HCT116 (cell line): ENCODE measurements around the gene COL8A2.
"Not testable (repeated sequence)": the region's sequence is repeated elsewhere in the genome, so short reads cannot be mapped to it uniquely, and the experiment has no call there.

ENCODE experiments used
- POLR2AphosphoS5 ChIP-seq: IDR thresholded peaks from 2 replicates; pipeline ENCODE4 v1.6.1; 2011; ENCODE audit warnings: mild to moderate bottlenecking, low read depth, low read length, moderate library complexity
- SIN3A ChIP-seq: IDR thresholded peaks from 2 replicates; pipeline ENCODE4 v1.6.1; 2012; ENCODE audit warnings: low read depth
- TF ChIP-seq, protein P1 (sequence below), 3 experiments: fragments of 200-600 bp in 1 of 3; sonication (generic) in 1 of 3; IDR thresholded peaks in 2 of 3; conservative IDR thresholded peaks in 1 of 3; 2 replicates each; pipeline ENCODE4 v1.5.1; 2012 to 2017; ENCODE audit warnings: low read depth in 2 of 3, low read length in 2 of 3, antibody characterized with exemption in 1 of 3, borderline replicate concordance in 1 of 3, control low read depth in 1 of 3, mild to moderate bottlenecking in 1 of 3, mixed read lengths in 1 of 3, mixed run types in 1 of 3, moderate library complexity in 1 of 3; ENCODE audit not compliant: insufficient read depth in 1 of 3

DNA sequence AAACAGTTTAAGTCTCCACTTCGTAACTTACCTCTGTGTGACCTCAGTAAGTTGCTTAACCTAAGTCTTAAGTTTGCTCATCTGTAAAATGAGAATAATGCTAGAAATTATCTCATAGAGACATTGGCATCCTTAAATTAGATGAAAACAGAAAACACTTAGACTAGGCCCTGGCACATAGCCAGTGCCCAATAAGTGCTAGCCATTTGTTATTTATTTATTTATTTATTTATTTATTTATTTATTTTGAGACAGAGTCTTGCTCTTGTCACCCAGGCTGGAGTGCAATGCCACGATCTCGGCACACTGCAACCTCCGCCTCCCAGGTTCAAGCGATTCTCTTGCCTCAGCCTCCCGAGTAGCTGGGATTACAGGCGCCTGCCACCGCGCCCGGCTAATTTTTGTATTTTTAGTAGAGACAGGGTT is 33.8 kb upstream of the COL8A2 start:
- TF ChIP-seq SIN3A, POLR2AphosphoS5: not testable (repeated sequence)
- TF ChIP-seq, protein P1, sequence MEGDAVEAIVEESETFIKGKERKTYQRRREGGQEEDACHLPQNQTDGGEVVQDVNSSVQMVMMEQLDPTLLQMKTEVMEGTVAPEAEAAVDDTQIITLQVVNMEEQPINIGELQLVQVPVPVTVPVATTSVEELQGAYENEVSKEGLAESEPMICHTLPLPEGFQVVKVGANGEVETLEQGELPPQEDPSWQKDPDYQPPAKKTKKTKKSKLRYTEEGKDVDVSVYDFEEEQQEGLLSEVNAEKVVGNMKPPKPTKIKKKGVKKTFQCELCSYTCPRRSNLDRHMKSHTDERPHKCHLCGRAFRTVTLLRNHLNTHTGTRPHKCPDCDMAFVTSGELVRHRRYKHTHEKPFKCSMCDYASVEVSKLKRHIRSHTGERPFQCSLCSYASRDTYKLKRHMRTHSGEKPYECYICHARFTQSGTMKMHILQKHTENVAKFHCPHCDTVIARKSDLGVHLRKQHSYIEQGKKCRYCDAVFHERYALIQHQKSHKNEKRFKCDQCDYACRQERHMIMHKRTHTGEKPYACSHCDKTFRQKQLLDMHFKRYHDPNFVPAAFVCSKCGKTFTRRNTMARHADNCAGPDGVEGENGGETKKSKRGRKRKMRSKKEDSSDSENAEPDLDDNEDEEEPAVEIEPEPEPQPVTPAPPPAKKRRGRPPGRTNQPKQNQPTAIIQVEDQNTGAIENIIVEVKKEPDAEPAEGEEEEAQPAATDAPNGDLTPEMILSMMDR (IDR thresholded peaks at IDR 0.05 in 2 of 3, conservative IDR thresholded peaks at IDR 0.05 in 1 of 3; ENCODE audit: borderline replicate concordance in 1 of 3, insufficient read depth in 1 of 3, low read depth in 2 of 3, low read length in 2 of 3): not testable (repeated sequence)
